Renal cortical epithelial cell (primary cell): Measurements from ENCODE around the gene KCNK4. TPM values are rescaled to one million over a fixed set of nuclear protein-coding genes. Genes with fewer than 3 reads are reported as not detected.
A peak's percentile ranks its signal among the peaks of the same experiment; 100 is the strongest.

ENCODE experiments used
- DNase-seq: peaks from one replicate; pipeline ENCODE4 v3.0.0-alpha.2; 2011; ENCODE audit warnings: low read depth
- total RNA-seq: library from RNA; depleted of rRNA; stranded (reverse); fragments of >200 nt; gene quantifications from 2 replicates; pipeline ENCODE4 v1.2.3, GENCODE V29; 2014

Gene KCNK4
- total RNA-seq, 1 donor from 2014 or later: not detected

DNA sequence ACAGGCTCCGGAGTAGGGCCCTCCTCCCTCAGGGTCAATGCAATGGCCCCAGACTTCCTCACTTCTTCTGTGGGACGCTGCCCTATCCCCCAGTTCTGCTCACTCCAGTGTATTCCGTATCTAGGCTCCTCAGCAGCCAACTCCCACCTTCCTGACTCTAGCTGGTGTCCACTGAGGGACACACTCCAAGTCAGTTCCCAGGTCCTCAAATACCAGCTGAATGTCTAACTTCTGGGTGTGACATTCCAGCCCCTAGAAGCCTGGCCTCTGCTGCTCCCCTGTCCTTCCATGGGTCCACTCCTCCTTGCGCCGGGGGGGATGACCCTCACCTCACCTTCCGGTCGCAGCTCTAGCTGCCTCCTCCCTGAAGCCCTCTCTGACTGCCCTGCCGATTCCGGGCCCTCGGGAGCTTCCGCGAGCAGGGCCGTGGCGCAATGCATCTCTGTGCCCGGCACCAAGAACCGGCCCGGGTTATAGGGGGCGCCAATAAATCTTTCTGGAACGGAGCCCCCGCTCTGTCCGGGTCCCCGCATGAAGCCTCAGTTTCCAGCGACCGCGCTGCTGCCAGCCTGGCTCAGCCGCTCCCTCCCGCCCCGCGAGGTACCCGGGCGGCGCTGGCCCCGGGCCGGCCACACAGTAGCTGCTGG lies 22.1 kb upstream of the KCNK4 start:
- DNase-seq: peak; percentile 16

DNA sequence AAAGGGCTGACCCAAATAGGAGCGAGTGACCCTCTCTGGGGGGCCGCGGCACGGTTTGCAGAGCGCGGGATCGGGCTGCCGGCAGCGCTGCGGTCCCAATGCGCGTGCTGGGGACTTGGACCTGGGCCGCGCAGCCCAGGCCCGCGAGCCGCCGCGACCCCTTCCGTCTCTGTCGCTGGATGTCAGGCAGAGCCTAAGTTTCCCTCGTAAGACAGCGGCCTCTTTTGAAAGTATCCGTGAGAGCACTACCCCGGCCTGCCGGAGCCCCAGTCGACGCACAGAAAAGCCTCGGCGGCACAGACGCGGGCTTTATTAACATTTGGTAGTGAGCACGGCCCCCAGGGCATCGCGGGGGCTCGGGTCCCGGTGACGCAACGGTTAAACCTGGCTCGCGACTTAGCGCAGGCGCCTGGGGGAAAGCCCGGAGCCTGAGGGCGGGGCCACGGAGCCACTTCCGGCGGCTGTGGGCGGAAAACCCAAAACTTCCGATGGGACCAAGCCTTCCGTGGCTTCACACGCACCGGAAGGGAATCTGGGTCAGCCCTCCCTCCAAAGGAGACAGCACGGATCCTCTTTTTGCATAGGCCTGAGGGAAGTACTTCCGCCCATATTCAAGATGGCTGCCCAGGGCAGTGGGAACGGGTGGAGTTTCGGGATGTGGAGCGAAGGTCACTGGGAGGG lies 21.4 kb upstream of the KCNK4 start:
- DNase-seq: peak; percentile 99

DNA sequence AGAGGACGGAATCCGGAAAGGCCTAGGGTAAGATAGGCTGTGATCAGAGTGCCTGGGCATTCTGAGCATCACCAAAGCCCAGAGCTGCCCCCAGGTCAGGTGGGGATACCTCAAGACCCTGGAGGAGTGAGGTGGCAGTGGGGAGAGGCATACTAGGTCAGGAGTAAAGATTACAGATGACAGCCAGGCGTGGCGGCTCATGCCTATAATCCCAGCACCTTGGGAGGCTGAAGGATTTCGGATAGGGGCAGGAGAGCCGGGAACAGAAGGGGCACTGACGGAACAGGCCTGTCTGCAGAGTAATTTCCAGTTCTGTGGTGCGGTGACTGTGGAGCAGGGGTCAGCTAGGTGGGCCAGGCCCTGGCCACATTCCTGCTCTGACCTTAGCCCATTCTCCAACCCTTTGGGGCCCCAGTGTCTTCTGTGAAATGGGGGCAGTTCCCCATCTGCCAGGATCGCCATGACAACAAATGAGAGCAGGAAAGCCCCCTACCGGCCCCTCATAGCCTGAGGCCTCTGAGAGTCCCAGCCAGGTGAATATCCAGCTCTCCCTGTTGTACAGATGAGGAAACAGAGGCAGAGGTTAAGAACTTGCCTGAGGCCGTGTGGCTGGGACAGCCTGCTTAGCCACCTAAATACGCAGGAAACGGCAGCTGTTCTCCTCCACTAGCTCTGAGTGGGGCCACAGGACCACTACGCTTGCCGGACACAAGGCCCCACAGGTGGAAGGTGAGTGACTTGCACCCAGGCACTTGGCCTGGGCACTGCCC lies 15.9 kb upstream of the KCNK4 start:
- no peak for DNase-seq

DNA sequence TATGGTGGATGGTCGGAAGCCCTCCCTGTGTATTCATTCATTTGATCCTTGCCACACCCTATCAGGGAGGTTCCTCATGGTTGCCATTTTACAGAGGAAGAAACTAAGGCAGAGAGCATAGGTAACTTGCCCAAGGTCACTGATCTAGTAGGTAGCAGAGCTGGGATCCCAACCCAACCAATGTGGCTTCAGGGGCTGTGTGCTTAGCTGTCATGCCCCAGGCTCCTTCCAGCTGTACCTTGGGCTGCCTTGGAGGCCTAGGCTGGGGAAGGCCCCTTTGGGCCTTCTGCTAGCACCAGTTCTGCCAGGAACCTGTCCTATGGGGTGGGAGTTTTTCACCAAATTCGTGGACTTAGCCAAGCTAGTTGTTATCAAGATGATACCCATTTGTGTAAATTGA lies 15.3 kb upstream of the KCNK4 start:
- no peak for DNase-seq

DNA sequence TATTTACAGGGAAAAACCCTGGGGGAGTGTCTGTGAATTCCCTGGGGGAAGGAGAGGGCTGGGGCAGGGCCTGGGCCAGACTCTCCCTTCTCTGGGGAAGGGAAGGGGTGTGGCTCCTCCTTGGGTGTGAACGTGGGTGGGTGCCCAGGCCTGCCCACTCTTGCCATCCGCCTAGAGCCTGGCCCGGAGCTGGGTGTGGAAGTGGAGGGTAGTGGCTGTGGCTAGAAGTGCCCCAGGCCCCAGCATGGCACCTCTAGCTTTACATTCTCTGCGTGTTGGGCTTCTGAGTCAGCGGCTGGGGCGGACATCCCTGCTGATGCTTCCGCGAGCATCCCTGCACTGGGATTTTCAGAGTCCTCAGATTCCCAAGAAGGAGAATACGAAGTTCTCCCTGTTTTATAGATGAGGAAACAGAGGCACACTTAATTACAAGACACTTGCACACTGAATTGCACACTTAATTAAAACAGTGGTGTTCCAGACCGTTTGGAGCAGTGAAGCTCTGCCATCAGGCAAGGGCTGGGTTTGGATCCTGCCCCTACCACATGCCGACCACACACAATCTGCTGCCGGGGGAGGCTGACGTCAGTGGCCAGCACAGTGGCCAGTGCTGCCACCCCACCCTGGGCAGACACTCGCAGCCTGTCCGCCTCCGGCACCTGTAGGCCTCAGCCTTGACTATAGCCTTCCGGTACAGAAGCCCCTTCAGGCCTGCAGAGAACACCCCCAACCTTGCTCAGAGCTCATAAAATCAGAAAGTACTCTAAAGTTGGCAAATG lies 14.3 kb upstream of the KCNK4 start:
- DNase-seq: no peak

DNA sequence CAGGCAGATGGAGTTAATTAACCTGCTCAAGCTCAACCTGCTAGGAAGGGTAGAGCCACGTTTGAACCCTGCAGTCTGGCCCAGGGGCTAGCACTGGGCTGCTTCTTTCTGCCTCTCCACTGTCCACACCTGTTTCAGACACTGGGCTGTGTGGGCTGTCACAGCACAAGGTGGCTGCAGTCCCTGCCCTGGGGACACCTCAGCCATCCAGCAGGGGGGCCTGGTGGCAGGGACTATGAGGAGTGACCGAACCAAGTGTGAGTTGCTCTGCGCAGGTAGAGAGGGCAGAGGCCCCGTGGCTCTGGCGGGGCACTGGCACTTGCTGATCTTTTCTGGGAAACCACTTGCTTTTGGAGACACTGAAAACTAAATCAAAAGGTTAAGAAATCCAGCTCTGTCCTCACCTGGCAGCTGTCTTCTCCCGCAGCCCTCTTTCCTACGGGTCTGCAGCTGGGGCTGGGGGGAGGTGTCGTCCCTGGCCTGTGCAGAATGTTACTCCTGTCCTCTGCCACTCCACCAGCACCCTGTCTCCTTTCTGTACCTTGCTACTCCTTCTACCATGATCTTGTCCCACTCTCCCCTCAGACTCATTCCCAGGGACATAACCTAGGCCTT lies 12.4 kb upstream of the KCNK4 start:
- DNase-seq: no peak

DNA sequence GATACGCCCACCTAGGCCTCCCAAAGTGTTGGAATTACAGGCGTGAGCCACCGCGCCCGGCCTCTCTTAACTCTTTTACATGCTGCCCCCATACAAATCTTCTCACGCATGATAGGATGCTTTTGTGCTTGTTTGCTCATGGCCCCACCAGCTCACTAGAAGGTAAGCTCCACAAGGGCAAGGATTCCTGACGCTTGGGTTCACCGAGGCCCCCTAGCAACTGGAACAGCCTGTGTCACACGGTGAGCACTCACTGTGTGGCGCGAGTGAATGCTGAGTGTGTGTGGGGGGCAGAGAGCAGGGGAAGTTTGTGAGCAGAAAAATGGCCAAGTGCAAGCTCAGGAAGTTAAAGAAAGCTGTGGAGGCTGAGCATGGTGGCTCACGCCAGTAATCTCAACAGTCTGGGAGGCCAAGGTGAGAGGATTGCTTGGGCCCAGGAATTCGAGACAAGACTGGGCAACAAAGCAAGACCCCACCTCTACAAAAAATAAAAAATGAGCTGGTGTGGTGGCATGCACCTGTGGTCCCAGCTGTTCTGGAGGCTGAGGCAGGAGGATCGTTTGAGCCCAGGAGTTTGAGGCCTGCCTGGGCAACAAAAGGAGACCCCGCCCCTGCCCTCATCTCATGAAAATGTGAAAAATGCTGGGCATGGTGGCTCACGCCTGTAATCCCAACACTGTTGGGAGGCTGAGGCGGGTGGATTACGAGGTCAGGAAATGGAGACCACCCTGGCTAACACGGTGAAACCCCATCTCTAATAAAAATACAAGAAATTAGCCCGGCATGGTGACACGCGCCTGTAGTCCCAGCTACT lies 8.9 kb upstream of the KCNK4 start:
- no peak for DNase-seq

DNA sequence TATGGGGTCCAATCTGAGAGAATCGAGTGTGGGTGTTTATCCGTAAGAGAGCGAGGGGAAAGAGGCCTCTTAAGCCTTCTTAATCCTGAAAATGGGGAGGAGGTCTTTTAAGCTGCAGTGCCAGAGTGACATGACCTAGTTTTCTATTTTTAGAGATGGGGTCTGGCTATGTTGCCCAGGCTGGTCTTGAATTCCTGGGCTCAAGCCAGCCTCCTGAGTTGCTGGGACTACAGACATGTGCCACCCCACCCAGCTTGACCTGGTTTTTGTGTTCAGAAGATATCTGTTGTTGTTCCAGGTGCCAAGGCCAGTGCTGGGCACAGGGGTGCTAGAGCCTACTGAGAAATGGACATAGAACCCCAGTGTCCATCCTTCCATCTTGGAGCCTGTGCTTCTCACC lies 8.0 kb upstream of the KCNK4 start:
- no peak for DNase-seq

DNA sequence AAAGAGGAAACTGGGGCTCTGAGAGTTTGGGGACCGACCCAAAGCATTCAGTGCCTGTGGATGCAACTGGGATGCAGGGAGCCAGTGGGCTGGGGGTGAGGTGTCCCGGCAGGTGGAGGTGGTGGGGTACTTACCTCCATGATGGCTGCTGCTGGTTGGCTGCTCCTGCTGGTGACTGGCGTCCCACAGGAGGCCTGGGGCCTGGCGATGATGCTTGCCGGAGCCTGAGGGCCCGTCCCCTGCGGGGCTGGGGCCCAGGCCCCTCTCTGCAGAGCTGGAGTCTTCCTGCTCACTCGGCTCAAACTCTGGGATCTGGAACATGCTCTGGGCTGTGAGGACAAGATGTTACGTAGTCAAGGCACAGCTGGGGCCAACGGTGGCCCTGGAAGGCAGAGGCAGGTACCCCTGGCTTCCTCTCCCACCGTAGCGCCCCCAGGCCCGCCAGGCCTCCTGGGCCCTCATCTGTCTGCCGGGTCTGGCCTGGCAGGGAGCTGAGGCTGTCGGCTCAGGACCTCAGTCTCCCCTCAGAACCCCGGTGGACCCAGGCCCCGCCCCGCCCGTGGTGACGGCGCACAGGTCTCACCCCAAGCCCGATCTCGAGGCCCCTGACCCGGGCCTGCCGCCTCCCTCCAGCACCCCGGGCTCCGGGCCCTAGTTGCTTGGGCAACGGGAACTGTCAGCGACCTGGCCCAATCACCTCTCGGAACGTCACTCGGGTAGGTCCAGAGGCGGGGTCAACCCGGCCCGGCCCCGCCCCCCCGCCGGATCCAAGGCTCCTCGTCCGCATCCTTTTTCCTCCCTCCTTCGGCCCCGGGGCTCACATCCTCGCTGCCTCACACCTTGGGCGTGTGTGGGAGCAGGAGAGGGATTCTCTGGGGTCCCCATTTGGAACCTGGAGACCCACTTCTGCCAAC lies 6.8 kb upstream of the KCNK4 start, which contains the start of gene BAD:
Gene BAD, minus strand, starts transcription at position 618 of the 914 bp plus-strand sequence. Its CDS starts 297 bp downstream, at position 321.
- DNase-seq: peak; percentile 74

DNA sequence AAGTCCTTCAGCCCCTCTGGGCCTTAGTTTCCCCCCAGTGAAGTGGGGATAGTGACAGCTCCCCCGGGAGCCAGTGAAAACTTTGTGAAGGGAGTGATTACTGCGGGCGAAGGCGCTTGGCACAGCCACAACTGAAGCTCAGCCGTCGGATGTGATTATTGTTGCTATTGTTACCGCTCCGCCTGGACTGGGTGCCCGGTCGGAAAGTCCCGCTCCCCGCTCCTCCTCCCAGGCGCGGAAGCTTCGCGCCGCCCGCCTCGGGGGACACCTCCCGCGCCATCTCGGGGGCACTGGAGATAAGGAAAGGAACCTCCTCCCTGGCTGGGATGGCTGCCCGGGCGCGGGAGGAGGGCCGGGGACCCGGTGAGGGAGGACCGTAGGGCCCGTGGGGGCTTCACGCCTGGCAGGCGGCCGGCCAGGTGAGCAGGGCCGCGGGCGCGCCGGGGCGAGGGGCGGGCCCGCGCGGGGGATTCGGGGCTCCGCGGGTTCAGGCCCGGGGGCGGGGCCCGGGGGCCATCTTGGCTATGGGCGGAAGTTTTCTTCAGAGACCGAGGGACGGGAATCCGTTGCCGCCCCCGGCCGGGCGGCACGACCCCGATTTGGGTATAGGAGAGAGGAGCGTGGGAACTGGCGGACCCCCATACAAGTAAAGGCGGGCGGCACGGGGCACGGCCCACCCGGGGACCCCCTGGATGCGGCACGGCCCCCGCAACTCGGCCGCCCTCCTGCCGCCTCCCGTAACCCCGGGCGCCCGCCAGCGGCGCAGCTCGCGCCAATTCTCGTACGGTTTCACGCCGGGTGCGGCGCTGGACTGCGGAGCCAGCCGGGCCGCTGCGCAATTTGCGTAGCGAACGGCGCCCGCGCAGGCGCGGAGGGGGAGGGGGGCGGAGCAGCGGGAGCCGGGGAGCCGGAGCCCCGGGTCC lies 5.9 kb upstream of the KCNK4 start, which contains the start of gene GPR137:
Gene GPR137, plus strand, starts transcription at position 887 of the 923 bp plus-strand sequence. CDS start 677 bp downstream, outside the sequence.
- DNase-seq: peak; percentile 29

DNA sequence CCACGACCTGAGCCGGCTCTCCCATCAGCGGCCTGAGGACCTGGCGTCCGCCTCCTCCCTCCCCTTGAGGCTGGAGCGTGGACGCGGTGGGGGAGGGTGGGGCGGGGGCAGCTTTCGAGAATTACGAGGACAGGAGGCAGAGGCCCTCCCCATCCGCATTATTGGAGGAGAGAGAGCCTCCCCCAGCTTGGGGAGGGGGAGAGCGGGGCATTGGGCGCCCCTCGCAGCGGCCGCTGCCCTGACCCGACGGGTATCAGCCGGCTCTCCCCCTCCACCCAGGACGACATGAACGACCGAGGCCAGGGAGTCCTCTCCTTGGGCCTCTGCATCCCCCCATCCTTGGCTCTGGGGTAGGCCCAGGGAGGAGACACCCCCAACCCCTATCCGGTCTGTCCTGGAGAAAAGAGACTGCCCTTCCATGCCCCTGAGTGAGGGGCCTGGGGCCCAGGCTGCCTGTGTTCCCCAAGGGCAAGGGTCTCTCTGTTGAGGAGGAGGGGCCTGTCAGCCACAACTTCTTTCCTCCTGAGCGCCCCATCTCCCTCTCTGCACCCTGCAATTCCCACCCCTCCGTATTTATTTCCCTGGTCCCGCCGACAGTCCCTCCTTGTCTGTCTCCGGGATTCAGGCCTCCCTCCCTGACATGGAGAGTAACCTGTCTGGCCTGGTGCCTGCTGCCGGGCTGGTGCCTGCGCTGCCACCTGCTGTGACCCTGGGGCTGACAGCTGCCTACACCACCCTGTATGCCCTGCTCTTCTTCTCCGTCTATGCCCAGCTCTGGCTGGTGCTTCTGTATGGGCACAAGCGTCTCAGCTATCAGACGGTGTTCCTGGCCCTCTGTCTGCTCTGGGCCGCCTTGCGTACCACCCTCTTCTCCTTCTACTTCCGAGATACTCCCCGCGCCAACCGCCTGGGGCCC lies 5.0 kb upstream of the KCNK4 start:
- no peak for DNase-seq

DNA sequence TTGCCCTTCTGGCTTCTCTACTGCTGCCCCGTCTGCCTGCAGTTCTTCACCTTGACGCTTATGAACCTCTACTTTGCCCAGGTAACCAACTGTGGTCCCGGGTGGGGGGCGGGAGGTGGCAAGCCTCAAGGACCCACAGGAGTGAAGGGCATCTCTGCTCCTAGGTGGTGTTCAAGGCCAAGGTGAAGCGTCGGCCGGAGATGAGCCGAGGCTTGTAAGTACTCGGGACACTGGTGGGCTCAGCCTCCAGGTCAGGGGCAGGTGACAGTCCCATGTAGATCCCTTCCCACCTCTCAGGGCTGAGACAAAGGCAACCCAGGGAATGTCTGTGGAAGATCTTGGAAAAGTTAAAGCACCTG lies 4.3 kb upstream of the KCNK4 start:
- no peak for DNase-seq

DNA sequence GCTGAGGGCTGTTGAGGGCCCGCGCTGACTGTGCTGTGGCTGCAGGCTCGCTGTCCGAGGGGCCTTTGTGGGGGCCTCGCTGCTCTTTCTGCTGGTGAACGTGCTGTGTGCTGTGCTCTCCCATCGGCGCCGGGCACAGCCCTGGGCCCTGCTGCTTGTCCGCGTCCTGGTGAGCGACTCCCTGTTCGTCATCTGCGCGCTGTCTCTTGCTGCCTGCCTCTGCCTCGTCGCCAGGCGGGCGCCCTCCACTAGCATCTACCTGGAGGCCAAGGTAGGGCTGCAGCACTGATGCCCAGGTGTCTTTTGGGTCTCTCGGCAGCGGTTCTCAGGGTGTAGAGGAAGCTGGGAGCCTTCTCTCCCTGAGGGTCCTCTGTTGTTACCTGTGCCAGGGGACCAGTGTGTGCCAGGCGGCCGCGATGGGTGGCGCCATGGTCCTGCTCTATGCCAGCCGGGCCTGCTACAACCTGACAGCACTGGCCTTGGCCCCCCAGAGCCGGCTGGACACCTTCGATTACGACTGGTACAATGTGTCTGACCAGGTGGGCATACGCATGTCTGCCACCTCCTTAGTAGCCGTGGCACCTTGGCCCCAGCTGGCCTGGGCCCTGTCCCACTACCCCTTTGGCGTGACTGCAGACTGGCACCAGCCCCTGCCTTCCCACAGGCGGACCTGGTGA lies 3.3 kb upstream of the KCNK4 start:
- no peak for DNase-seq

DNA sequence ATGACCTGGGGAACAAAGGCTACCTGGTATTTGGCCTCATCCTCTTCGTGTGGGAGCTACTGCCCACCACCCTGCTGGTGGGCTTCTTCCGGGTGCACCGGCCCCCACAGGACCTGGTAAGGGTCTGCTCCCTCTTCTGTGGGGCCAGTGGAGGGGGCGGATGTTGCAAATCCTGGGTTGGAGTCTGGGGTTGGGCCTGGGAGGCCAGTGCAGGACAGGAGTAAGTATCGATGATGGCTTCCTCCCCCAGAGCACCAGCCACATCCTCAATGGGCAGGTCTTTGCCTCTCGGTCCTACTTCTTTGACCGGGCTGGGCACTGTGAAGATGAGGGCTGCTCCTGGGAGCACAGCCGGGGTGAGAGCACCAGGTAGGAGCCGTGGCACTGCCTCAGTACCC lies 2.8 kb upstream of the KCNK4 start:
- DNase-seq: no peak

DNA sequence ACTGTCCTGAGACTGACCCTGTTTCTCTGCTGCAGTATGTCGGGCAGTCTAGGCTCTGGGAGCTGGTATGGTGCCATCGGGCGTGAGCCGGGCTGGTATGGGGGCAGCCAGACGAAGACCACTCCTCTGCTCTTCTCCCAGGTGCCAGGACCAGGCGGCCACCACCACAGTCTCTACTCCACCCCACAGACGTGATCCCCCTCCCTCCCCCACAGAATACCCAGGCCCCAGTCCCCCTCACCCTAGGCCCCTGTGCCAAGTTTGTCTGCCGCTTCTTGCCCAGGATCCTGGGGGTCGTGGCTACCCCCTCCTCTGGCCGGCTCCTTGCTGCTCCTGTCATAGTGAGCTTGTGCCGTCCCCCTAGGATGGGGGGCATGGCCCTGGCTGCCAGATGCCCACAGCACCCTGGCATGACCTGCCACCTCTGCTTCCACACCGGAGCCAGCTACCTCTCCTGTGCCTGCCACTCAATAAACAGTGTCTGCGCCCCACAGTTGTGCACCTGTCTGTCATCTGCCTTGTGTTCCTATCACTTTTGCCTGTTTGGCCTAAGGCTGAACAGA lies 2.0 kb upstream of the KCNK4 start:
- DNase-seq: no peak
